GM18867 (cell line): ENCODE data around the gene AKAP13.
"Not testable (repeated sequence)": the region's sequence is repeated elsewhere in the genome, so short reads cannot be mapped to it uniquely, and the experiment has no call there.

Source experiments
- ATAC-seq: cut with Tn5 transposase; IDR thresholded peaks from one replicate; pipeline ENCODE4 v1.9.1; 2021; ENCODE audit warnings: mild to moderate bottlenecking, moderate library complexity; ENCODE audit not compliant: unreplicated experiment

AKAP13 gene

GRCh38 chr15:85475317-85475701, 94.9 kb downstream of the AKAP13 start:
- ATAC-seq = no peak

- ATAC-seq = no peak
Measured at GRCh38 chr15:85475711-85476110, 95.3 kb downstream of the AKAP13 start.

GRCh38 chr15:85477061-85477460, 96.7 kb downstream of the AKAP13 start:
- no peak for ATAC-seq

- no peak for ATAC-seq
Measured at GRCh38 chr15:85477730-85478129, 97.3 kb downstream of the AKAP13 start.

- ATAC-seq = no peak
Measured at GRCh38 chr15:85479071-85479647, 98.8 kb downstream of the AKAP13 start.

- ATAC-seq = no peak
Measured at GRCh38 chr15:85480923-85481322, 100.5 kb downstream of the AKAP13 start.

- not testable (repeated sequence) for ATAC-seq
Measured at GRCh38 chr15:85481543-85481942, 101.1 kb downstream of the AKAP13 start.

GRCh38 chr15:85482894-85483293, 102.5 kb downstream of the AKAP13 start:
- no peak for ATAC-seq

- ATAC-seq = not testable (repeated sequence)
Measured at GRCh38 chr15:85483955-85484354, 103.6 kb downstream of the AKAP13 start.

- not testable (repeated sequence) for ATAC-seq
Measured at GRCh38 chr15:85484923-85485322, 104.5 kb downstream of the AKAP13 start.

GRCh38 chr15:85485956-85486567, 105.7 kb downstream of the AKAP13 start:
- peak; percentile 65 for ATAC-seq

GRCh38 chr15:85487796-85488195, 107.4 kb downstream of the AKAP13 start:
- not testable (repeated sequence) for ATAC-seq

GRCh38 chr15:85488997-85489396, 108.6 kb downstream of the AKAP13 start:
- ATAC-seq = no peak

- ATAC-seq = no peak
Measured at GRCh38 chr15:85489773-85490493, 109.5 kb downstream of the AKAP13 start.

GRCh38 chr15:85490856-85491255, 110.5 kb downstream of the AKAP13 start:
- no peak for ATAC-seq

GRCh38 chr15:85491691-85492090, 111.3 kb downstream of the AKAP13 start:
- ATAC-seq = no peak

GRCh38 chr15:85492406-85492805, 112.0 kb downstream of the AKAP13 start:
- no peak for ATAC-seq

- ATAC-seq = no peak
Measured at GRCh38 chr15:85493260-85493659, 112.9 kb downstream of the AKAP13 start.

- ATAC-seq = no peak
Measured at GRCh38 chr15:85494048-85494777, 113.8 kb downstream of the AKAP13 start.

- ATAC-seq = no peak
Measured at GRCh38 chr15:85495096-85495495, 114.7 kb downstream of the AKAP13 start.

- ATAC-seq = no peak
Measured at GRCh38 chr15:85495544-85495943, 115.1 kb downstream of the AKAP13 start.

GRCh38 chr15:85496151-85496550, 115.7 kb downstream of the AKAP13 start:
- no peak for ATAC-seq
